OCI-LY3 (cell line): ENCODE data around the gene ARID3C.

Experiments
- EZH2phosphoT487 ChIP-seq: fragments of 200-600 bp; shearing (Covaris generic); IDR thresholded peaks from 2 replicates; pipeline ENCODE4 v1.6.1; 2018; ENCODE audit warnings: antibody characterized with exemption, mixed run types, low read depth
- TF ChIP-seq, protein P1 (sequence below): fragments of 200-600, 300-600 bp; sonication (generic); IDR thresholded peaks from 2 replicates; pipeline ENCODE4 v1.5.1; 2014; ENCODE audit warnings: antibody characterized with exemption, low read length, low read depth

DNA sequence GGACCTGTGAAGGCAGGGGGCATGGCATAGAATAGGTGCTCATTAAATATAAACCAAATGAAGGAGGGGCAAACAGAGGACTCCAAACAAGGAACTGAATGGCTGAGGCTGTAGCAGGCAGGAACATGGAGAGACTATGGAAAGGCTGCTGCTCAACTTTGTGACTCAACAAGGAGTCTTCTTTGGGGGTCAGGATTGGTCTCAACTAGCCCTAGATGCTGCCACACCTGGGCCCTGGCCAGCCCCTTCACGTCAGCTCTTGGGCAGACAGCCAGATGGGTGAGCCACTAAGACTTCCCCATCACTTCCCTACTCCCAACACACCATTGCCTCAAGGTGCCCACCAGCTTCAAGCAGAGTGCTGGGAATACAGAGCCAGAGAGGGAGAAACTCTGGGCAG, 28.0 kb downstream of the ARID3C start:
- TF ChIP-seq, protein P1, sequence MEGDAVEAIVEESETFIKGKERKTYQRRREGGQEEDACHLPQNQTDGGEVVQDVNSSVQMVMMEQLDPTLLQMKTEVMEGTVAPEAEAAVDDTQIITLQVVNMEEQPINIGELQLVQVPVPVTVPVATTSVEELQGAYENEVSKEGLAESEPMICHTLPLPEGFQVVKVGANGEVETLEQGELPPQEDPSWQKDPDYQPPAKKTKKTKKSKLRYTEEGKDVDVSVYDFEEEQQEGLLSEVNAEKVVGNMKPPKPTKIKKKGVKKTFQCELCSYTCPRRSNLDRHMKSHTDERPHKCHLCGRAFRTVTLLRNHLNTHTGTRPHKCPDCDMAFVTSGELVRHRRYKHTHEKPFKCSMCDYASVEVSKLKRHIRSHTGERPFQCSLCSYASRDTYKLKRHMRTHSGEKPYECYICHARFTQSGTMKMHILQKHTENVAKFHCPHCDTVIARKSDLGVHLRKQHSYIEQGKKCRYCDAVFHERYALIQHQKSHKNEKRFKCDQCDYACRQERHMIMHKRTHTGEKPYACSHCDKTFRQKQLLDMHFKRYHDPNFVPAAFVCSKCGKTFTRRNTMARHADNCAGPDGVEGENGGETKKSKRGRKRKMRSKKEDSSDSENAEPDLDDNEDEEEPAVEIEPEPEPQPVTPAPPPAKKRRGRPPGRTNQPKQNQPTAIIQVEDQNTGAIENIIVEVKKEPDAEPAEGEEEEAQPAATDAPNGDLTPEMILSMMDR: no peak
- TF ChIP-seq EZH2phosphoT487: no peak
